CD4-positive, alpha-beta memory T cell (primary cell): Measurements from ENCODE around the gene RABGGTA. TPM values are rescaled to one million over a fixed set of nuclear protein-coding genes. Genes with fewer than 3 reads are reported as not detected.

Experiments used
- CTCF ChIA-PET: fragments of 350-600 bp; sonication (Branson Sonifier 250); formaldehyde crosslinking; loops from one replicate; lab custom pipeline; 2021; ENCODE audit warnings: inconsistent platforms; ENCODE audit not compliant: partially characterized antibody; lab: Charles Lee
- POLR2A ChIA-PET: fragments of 350-600 bp; sonication (Branson Sonifier 250); formaldehyde crosslinking; loops from one replicate; lab custom pipeline; 2021; ENCODE audit not compliant: partially characterized antibody; lab: Charles Lee
- DNase-seq, 5 donors: peaks; one replicate each; pipeline versions ENCODE4 v3.0.0 to v3.0.0-alpha.2; 2020 to 2022; ENCODE audit warnings: mixed read lengths in 1 of 5
- H3K27ac ChIP-seq: one replicate; pipeline ENCODE4 v1.7.0; 2013; ENCODE audit warnings: low read depth, low read length
- H3K27me3 ChIP-seq: 2 replicates; pipeline ENCODE4 v1.7.0; 2013; ENCODE audit warnings: mild to moderate bottlenecking, low read length, moderate library complexity; ENCODE audit not compliant: insufficient read depth
- H3K36me3 ChIP-seq: 2 replicates; pipeline ENCODE4 v1.7.0; 2013; ENCODE audit warnings: mild to moderate bottlenecking, low read length, moderate library complexity; ENCODE audit not compliant: insufficient read depth
- H3K4me1 ChIP-seq: 2 replicates; pipeline ENCODE4 v1.7.0; 2013; ENCODE audit warnings: mild to moderate bottlenecking, low read length, moderate library complexity; ENCODE audit not compliant: insufficient read depth
- H3K4me3 ChIP-seq, 2 donors: one replicate each; pipeline ENCODE4 v1.7.0; 2013; ENCODE audit warnings: low read length in 2 of 2, mild to moderate bottlenecking in 1 of 2
- H3K9me3 ChIP-seq, 2 donors: one replicate each; pipeline ENCODE4 v1.7.0; 2013; ENCODE audit warnings: low read length in 2 of 2, control low read depth in 1 of 2; ENCODE audit not compliant: control insufficient read depth in 1 of 2
- H3K27ac Mint-ChIP-seq, 7 donors: one replicate each; pipeline ENCODE4 v1.8.0; 2020 to 2021; ENCODE audit warnings: mixed read lengths in 7 of 7, mild to moderate bottlenecking in 6 of 7, inconsistent platforms in 3 of 7, moderate library complexity in 3 of 7
- H3K27me3 Mint-ChIP-seq, 2 donors: one replicate each; pipeline ENCODE4 v1.8.0; 2020 to 2021; ENCODE audit warnings: mixed read lengths in 2 of 2
- H3K36me3 Mint-ChIP-seq, 2 donors: one replicate each; pipeline ENCODE4 v1.8.0; 2020 to 2021; ENCODE audit warnings: mixed read lengths in 2 of 2, inconsistent platforms in 1 of 2, mild to moderate bottlenecking in 1 of 2
- H3K4me1 Mint-ChIP-seq, 4 donors: one replicate each; pipeline ENCODE4 v1.8.0; 2020 to 2021; ENCODE audit warnings: mixed read lengths in 4 of 4, mild to moderate bottlenecking in 1 of 4
- H3K4me3 Mint-ChIP-seq, 8 donors: one replicate each; pipeline ENCODE4 v1.8.0; 2020 to 2021; ENCODE audit warnings: mixed read lengths in 8 of 8, mild to moderate bottlenecking in 7 of 8, moderate library complexity in 6 of 8, inconsistent platforms in 3 of 8
- H3K9me3 Mint-ChIP-seq, 8 donors: one replicate each; pipeline ENCODE4 v1.8.0; 2020 to 2021; ENCODE audit warnings: mixed read lengths in 8 of 8, mild to moderate bottlenecking in 5 of 8, inconsistent platforms in 3 of 8, moderate library complexity in 1 of 8
- intact Hi-C: fragments of 100-400 bp; cut with micrococcal nuclease; formaldehyde crosslinking; loops from one replicate; pipeline ENCODE4 v1.15.1; 2023
- polyA plus RNA-seq, 2 donors: library from polyadenylated mRNA; unstranded; fragments of 300-500 nt; fragmentation: Illumina TruSeq; gene quantifications; one replicate each; pipeline ENCODE4 v1.2.3, GENCODE V29; 2021
- total RNA-seq, 2 experiments: library from RNA; stranded (reverse); gene quantifications; one replicate each; pipeline ENCODE4 v1.2.3, GENCODE V29; 2021

The RABGGTA gene, protein sequence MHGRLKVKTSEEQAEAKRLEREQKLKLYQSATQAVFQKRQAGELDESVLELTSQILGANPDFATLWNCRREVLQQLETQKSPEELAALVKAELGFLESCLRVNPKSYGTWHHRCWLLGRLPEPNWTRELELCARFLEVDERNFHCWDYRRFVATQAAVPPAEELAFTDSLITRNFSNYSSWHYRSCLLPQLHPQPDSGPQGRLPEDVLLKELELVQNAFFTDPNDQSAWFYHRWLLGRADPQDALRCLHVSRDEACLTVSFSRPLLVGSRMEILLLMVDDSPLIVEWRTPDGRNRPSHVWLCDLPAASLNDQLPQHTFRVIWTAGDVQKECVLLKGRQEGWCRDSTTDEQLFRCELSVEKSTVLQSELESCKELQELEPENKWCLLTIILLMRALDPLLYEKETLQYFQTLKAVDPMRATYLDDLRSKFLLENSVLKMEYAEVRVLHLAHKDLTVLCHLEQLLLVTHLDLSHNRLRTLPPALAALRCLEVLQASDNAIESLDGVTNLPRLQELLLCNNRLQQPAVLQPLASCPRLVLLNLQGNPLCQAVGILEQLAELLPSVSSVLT
- 10 to 100 TPM; 55.6 to 62.5 TPM for total RNA-seq
- 10 to 100 TPM; 22.9 to 32.5 TPM for polyA plus RNA-seq

GRCh38 chr14:24271134-24271833 lies at the start of gene RABGGTA:
RABGGTA (minus strand) TSS chr14:24271597; CDS start chr14:24271115, 482 bp downstream.
- peak; percentile 95 to 98 (median 97) for DNase-seq
- Histone ChIP-seq H3K36me3 (peaks cover 19% of the 10 kb centered on the region), H3K27ac (peak within 1 kb of the TSS; percentile 94), H3K9me3 (no peaks in the 10 kb centered on the region), H3K4me3 (peak within 1 kb of the TSS; percentile 86 to 91), H3K4me1 (peaks cover 33% of the 10 kb centered on the region), H3K27me3 (no peaks in the 10 kb centered on the region)
- peak within 1 kb of the TSS; percentile 91 to 100 (median 99) for H3K27ac Mint-ChIP-seq
- ChIA-PET CTCF (interaction anchor here (0.6 to 6.5 kb wide), 21 partner anchors 9 to 166 kb away, joined by 3 to 84 read pairs (median 5); partner anchors contain the start of genes CIDEB, DHRS1, IPO4 and IRF9), POLR2A (interaction anchor here (0.7 to 6.8 kb wide), 28 partner anchors 9 to 190 kb away, joined by 3 to 128 read pairs (median 8); partner anchors contain the start of genes CBLN3, CHMP4A, CIDEB and DCAF11)
- H3K27me3 Mint-ChIP-seq = no peaks in the 10 kb centered on the region
- H3K36me3 Mint-ChIP-seq = peaks cover 22 to 31% of the 10 kb centered on the region in 2 donors
- peaks cover 24 to 46% (median 39%) of the 10 kb centered on the region in 4 donors for H3K4me1 Mint-ChIP-seq
- intact Hi-C loops = loop anchor here (1.0 to 2.0 kb wide), 10 partner anchors 24 to 158 kb away; partner anchors contain the start of genes CBLN3, DCAF11, GMPR2 and KHNYN
- H3K9me3 Mint-ChIP-seq = no peaks in the 10 kb centered on the region
- peak within 1 kb of the TSS; percentile 90 to 95 (median 91) for H3K4me3 Mint-ChIP-seq

GRCh38 chr14:24317141-24317928 lies 45.9 kb upstream of the RABGGTA start:
- Mint-ChIP-seq H3K36me3 (peaks cover 0 to 5% of the 10 kb centered on the region in 2 donors), H3K27ac (peak overlapping the region in 4 of 7 donors; percentile 10 to 38 (median 18)), H3K4me3 (peak overlapping the region in 1 of 8 donors; percentile 7), H3K4me1 (peaks cover 31 to 47% (median 39%) of the 10 kb centered on the region in 4 donors), H3K9me3 (no peaks in the 10 kb centered on the region), H3K27me3 (no peaks in the 10 kb centered on the region)
- H3K27ac ChIP-seq = no peak overlapping the region
- H3K36me3 ChIP-seq = no peaks in the 10 kb centered on the region
- intact Hi-C loops = no loop called here
- peaks cover 31% of the 10 kb centered on the region for H3K4me1 ChIP-seq
- ChIA-PET POLR2A (interaction anchor here (1.0 to 1.2 kb wide), 2 partner anchors 14 to 101 kb away, joined by 3 read pairs; partner anchors contain the start of gene MDP1), CTCF (interaction anchor here (1.6 to 3.7 kb wide), 3 partner anchors 9 to 16 kb away, joined by 6 to 29 read pairs (median 13); partner anchors contain the start of genes CIDEB and LTB4R2)
- no peaks in the 10 kb centered on the region for H3K27me3 ChIP-seq
- H3K4me3 ChIP-seq = no peak overlapping the region
- DNase-seq = no peak
- no peaks in the 10 kb centered on the region for H3K9me3 ChIP-seq

DNA sequence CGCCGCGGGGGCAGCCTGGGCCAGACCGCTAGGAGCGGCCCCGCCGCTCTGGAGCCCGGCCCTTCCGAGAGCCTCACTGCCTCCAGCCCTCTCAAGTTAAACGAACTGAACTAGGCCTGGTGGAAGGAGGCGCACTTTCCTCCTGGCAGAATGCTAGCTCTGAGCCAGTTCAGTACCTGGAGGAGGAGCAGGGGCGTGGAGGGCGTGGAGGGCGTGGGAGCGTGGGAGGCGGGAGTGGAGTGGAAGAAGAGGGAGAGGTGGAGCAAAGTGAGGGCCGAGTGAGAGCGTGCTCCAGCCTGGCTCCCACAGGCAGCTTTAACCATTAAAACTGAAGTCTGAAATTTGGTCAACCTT lies 45.2 kb upstream of the RABGGTA start:
- Histone ChIP-seq H3K27me3 (no peaks in the 10 kb centered on the region), H3K27ac (no peak overlapping the region)
- peaks cover 38 to 55% (median 46%) of the 10 kb centered on the region in 4 donors for H3K4me1 Mint-ChIP-seq

GRCh38 chr14:24315807-24316596 lies 44.6 kb upstream of the RABGGTA start:
- POLR2A ChIA-PET = interaction anchor here (1.0 to 1.1 kb wide), 2 partner anchors 74 to 100 kb away, joined by 3 read pairs; partner anchors contain the start of genes MDP1 and TINF2
- Histone ChIP-seq H3K9me3 (no peaks in the 10 kb centered on the region), H3K36me3 (no peaks in the 10 kb centered on the region), H3K27me3 (no peaks in the 10 kb centered on the region), H3K4me1 (peaks cover 42% of the 10 kb centered on the region), H3K27ac (no peak overlapping the region), H3K4me3 (no peak overlapping the region)
- Mint-ChIP-seq H3K4me1 (peaks cover 38 to 60% (median 47%) of the 10 kb centered on the region in 4 donors), H3K36me3 (peaks cover 0 to 5% of the 10 kb centered on the region in 2 donors), H3K27me3 (no peaks in the 10 kb centered on the region), H3K9me3 (peaks cover 0 to 1% (median 0%) of the 10 kb centered on the region in 8 donors), H3K4me3 (peak overlapping the region in 5 of 8 donors; percentile 15 to 59 (median 52)), H3K27ac (peak overlapping the region in 4 of 7 donors; percentile 68 to 90 (median 78))
- intact Hi-C loops = no loop called here
- CTCF ChIA-PET = interaction anchor here (3.7 kb wide), 1 partner anchor 8 kb away, joined by 29 read pairs; the partner anchor contains the start of genes CIDEB and LTB4R2
- no peak for DNase-seq

More for the DNA sequence above, 45.2 kb upstream of the RABGGTA start:
- no peak for DNase-seq
- ChIA-PET POLR2A (interaction anchor here (1.0 to 1.1 kb wide), 2 partner anchors 74 to 101 kb away, joined by 3 read pairs; partner anchors contain the start of genes MDP1 and TINF2), CTCF (interaction anchor here (3.7 kb wide), 1 partner anchor 8 kb away, joined by 29 read pairs; the partner anchor contains the start of genes CIDEB and LTB4R2)
- Mint-ChIP-seq H3K27me3 (no peaks in the 10 kb centered on the region), H3K27ac (no peak overlapping the region), H3K9me3 (peaks cover 0 to 1% (median 0%) of the 10 kb centered on the region in 8 donors), H3K4me3 (no peak overlapping the region), H3K36me3 (peaks cover 0 to 5% of the 10 kb centered on the region in 2 donors)
- H3K4me1 ChIP-seq = peaks cover 39% of the 10 kb centered on the region
- no peaks in the 10 kb centered on the region for H3K36me3 ChIP-seq
- no peak overlapping the region for H3K4me3 ChIP-seq
- intact Hi-C loops = no loop called here
- no peaks in the 10 kb centered on the region for H3K9me3 ChIP-seq

- peak overlapping the region in 7 of 8 donors; percentile 6 to 87 (median 52) for H3K4me3 Mint-ChIP-seq
- peaks cover 40 to 63% (median 49%) of the 10 kb centered on the region in 4 donors for H3K4me1 Mint-ChIP-seq
- H3K36me3 ChIP-seq = no peaks in the 10 kb centered on the region
- H3K27me3 Mint-ChIP-seq = no peaks in the 10 kb centered on the region
- H3K4me1 ChIP-seq = peaks cover 44% of the 10 kb centered on the region
- H3K27ac ChIP-seq = no peak overlapping the region
- peaks cover 0 to 5% of the 10 kb centered on the region in 2 donors for H3K36me3 Mint-ChIP-seq
- H3K9me3 ChIP-seq = no peaks in the 10 kb centered on the region
- DNase-seq = no peak
- peak overlapping the region in 6 of 7 donors; percentile 29 to 95 (median 69) for H3K27ac Mint-ChIP-seq
- ChIA-PET POLR2A (interaction anchor here (1.1 kb wide), 1 partner anchor 73 kb away, joined by 3 read pairs; the partner anchor contains the start of gene TINF2), CTCF (interaction anchor here (10.4 kb wide), 1 partner anchor 19 kb away, joined by 232 read pairs; the partner anchor contains the start of genes ADCY4 and RIPK3)
- peak overlapping the region in 1 of 2 donors; percentile 2 for H3K4me3 ChIP-seq
- H3K9me3 Mint-ChIP-seq = peaks cover 0 to 1% (median 0%) of the 10 kb centered on the region in 8 donors
- intact Hi-C loops = no loop called here
- H3K27me3 ChIP-seq = no peaks in the 10 kb centered on the region
Measured at GRCh38 chr14:24315243-24315806, 43.9 kb upstream of the RABGGTA start.
